Calu3 (cell line): ENCODE results near the gene GANAB. TPM values are rescaled to one million over a fixed set of nuclear protein-coding genes. Genes with fewer than 3 reads are reported as not detected.
A peak's percentile ranks its signal among the peaks of the same experiment; 100 is the strongest.
"Not testable (repeated sequence)": the region's sequence is repeated elsewhere in the genome, so short reads cannot be mapped to it uniquely, and the experiment has no call there.

Experiments used
- BruUV-seq: library from RNA; stranded (reverse); fragments of 400-500 nt; replicated peaks from 2 replicates; lab custom pipeline; 2021; lab: Mats Ljungman, UMichigan
- CTCF ChIA-PET: fragments of 300-600 bp; sonication (Branson Sonifier 250); formaldehyde crosslinking; loops from one replicate; lab custom pipeline; 2022; ENCODE audit warnings: antibody characterized with exemption; lab: Charles Lee
- DNase-seq: peaks from one replicate; pipeline ENCODE4 v3.0.0; 2022
- H3K27ac Mint-ChIP-seq: one replicate; pipeline ENCODE4 v1.8.0; 2022; ENCODE audit warnings: mixed read lengths; ENCODE audit not compliant: unreplicated experiment
- H3K27me3 Mint-ChIP-seq: one replicate; pipeline ENCODE4 v1.8.0; 2022; ENCODE audit warnings: mixed read lengths; ENCODE audit not compliant: unreplicated experiment
- H3K36me3 Mint-ChIP-seq: one replicate; pipeline ENCODE4 v1.8.0; 2022; ENCODE audit warnings: mild to moderate bottlenecking, moderate library complexity, mixed read lengths; ENCODE audit not compliant: insufficient read depth, unreplicated experiment
- H3K4me1 Mint-ChIP-seq: one replicate; pipeline ENCODE4 v1.8.0; 2022; ENCODE audit warnings: mild to moderate bottlenecking, low read depth, mixed read lengths; ENCODE audit not compliant: unreplicated experiment
- H3K4me3 Mint-ChIP-seq: one replicate; pipeline ENCODE4 v1.8.0; 2022; ENCODE audit warnings: mild to moderate bottlenecking, low read depth, moderate library complexity, mixed read lengths; ENCODE audit not compliant: unreplicated experiment
- H3K9me3 Mint-ChIP-seq: one replicate; pipeline ENCODE4 v1.8.0; 2022; ENCODE audit warnings: low read depth, mixed read lengths; ENCODE audit not compliant: unreplicated experiment
- CTCF ChIP-seq: fragments of 200-600 bp; IDR thresholded peaks from one replicate; pipeline ENCODE4 v1.8.0; 2022; ENCODE audit warnings: antibody characterized with exemption; ENCODE audit not compliant: unreplicated experiment
- intact Hi-C: fragments of 100-400 bp; cut with micrococcal nuclease; formaldehyde crosslinking; loops from one replicate; pipeline ENCODE4 v1.10.0; 2022; ENCODE audit not compliant: unreplicated experiment
- total RNA-seq: library from RNA; stranded (reverse); gene quantifications from 2 replicates; pipeline ENCODE4 v1.2.3, GENCODE V29; 2022

GANAB gene
- total RNA-seq, 1 experiment from 2014 or later = 377 TPM

- CTCF ChIA-PET = interaction anchor here (0.6 to 2.1 kb wide), 5 partner anchors 11 to 63 kb away, joined by 3 to 5 read pairs (median 4); partner anchors contain the start of gene TUT1
- TF ChIP-seq CTCF = no peak
- no peaks in the 10 kb centered on the region for H3K9me3 Mint-ChIP-seq
- BruUV-seq = TSS peak; percentile 84
- peak overlapping the region; percentile 95 for H3K27ac Mint-ChIP-seq
- H3K4me3 Mint-ChIP-seq = peak overlapping the region; percentile 90
- intact Hi-C loops = no loop called here
- no peaks in the 10 kb centered on the region for H3K27me3 Mint-ChIP-seq
- no peak for DNase-seq
- peaks cover 18% of the 10 kb centered on the region for H3K4me1 Mint-ChIP-seq
- H3K36me3 Mint-ChIP-seq = peaks cover 69% of the 10 kb centered on the region
Measured at GRCh38 chr11:62622476-62623089, 23.8 kb downstream of the GANAB start.

- H3K27ac Mint-ChIP-seq = peak within 1 kb of the TSS; percentile 95
- DNase-seq = peak; percentile 99
- H3K36me3 Mint-ChIP-seq = peaks cover 65% of the 10 kb centered on the region
- intact Hi-C loops = no loop called here
- CTCF ChIA-PET = interaction anchor here (0.6 to 2.1 kb wide), 9 partner anchors 10 to 227 kb away, joined by 3 to 5 read pairs (median 3); partner anchors contain the start of gene TUT1
- no peaks in the 10 kb centered on the region for H3K27me3 Mint-ChIP-seq
- H3K9me3 Mint-ChIP-seq = no peaks in the 10 kb centered on the region
- no TSS peak for BruUV-seq
- H3K4me1 Mint-ChIP-seq = peaks cover 18% of the 10 kb centered on the region
- TF ChIP-seq CTCF = no peak
- H3K4me3 Mint-ChIP-seq = peak within 1 kb of the TSS; percentile 90
Measured at GRCh38 chr11:62621567-62622470, 24.6 kb downstream of the GANAB start, which contains the start of gene B3GAT3. Gene B3GAT3 (minus strand): TSS chr11:62621986. CDS start chr11:62621947, 39 bp downstream.

DNA sequence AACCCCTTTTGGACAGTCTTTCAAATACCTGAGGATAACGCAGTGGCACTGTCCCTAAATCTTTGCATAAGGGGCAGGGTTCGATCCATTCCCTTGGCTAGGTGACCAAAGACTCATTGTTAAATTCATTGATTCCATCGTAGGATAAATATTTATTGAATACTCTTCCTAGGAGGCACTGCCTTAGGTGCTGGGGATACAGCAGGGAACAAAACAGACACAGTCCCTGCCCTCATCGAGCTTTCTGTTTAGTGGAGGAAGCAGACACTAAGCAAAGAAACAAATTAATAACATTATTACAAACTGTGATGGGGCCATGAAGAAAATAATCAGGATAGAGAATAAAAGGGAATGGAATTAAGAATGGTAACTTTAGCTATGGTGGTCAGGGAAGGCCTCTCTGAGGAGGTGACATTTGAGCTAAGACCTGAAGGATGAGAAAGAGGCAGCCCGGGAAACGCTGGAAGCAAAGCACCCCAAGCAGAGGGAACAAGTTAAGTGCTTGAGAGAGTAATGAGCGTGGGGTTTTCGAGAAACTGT, 25.3 kb downstream of the GANAB start:
- no peaks in the 10 kb centered on the region for H3K9me3 Mint-ChIP-seq
- peaks cover 66% of the 10 kb centered on the region for H3K36me3 Mint-ChIP-seq
- no peak for TF ChIP-seq CTCF
- peak overlapping the region; percentile 90 for H3K4me3 Mint-ChIP-seq
- DNase-seq = no peak
- peak overlapping the region; percentile 95 for H3K27ac Mint-ChIP-seq
- intact Hi-C loops = no loop called here
- peaks cover 18% of the 10 kb centered on the region for H3K4me1 Mint-ChIP-seq
- CTCF ChIA-PET = interaction anchor here (0.6 to 2.1 kb wide), 4 partner anchors 9 to 226 kb away, joined by 3 to 5 read pairs (median 3); no protein-coding TSS in a partner anchor
- H3K27me3 Mint-ChIP-seq = no peaks in the 10 kb centered on the region
- TSS peak; percentile 53 for BruUV-seq

- DNase-seq, H3K4me3 Mint-ChIP-seq, BruUV-seq, CTCF ChIA-PET, H3K27me3 Mint-ChIP-seq, H3K9me3 Mint-ChIP-seq, H3K27ac Mint-ChIP-seq, intact Hi-C loops: not testable (repeated sequence)
- Mint-ChIP-seq H3K4me1 (peaks cover 29% of the 10 kb centered on the region), H3K36me3 (peaks cover 45% of the 10 kb centered on the region)
Measured at GRCh38 chr11:62616957-62617356, 29.5 kb downstream of the GANAB start.
